ENCODE measurements around the gene MAML2.

The MAML2 gene

DNA sequence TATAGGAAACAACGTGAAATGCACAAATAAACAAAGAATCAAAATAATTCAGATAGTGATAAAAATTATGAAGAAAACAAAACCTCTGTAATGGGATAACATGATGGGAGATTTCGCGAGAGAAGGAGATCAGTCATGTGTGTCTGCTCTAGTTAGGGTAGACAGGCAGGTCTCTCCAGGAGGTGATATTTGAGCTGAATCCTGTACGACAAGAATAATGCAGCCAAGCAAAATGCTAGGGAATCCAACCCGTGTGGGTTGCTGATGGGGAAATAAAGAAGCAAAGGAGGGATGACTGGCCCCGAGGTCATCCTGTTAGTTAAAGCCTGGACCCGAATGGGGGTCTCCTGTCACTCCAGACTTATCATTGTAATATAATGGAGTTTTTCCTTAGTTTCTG lies 16.0 kb downstream of the MAML2 start:
- Histone ChIP-seq H3K4me3 (replicated peaks; ENCODE audit: insufficient read depth, low read length) (no peak overlapping the region), H3K27ac (replicated peaks) (no peak overlapping the region), H3K27me3 (ENCODE audit: insufficient read depth, poor library complexity, severe bottlenecking) (no peaks in the 10 kb centered on the region)
- TF ChIP-seq GABPA (IDR thresholded peaks at IDR 0.05; ENCODE audit: low read depth) (no peak), POLR2AphosphoS5 (IDR thresholded peaks at IDR 0.05; ENCODE audit: low read depth) (no peak), SPI1 (IDR thresholded peaks at IDR 0.05; ENCODE audit: borderline replicate concordance, low read depth) (no peak)
- TF ChIP-seq, protein P1, sequence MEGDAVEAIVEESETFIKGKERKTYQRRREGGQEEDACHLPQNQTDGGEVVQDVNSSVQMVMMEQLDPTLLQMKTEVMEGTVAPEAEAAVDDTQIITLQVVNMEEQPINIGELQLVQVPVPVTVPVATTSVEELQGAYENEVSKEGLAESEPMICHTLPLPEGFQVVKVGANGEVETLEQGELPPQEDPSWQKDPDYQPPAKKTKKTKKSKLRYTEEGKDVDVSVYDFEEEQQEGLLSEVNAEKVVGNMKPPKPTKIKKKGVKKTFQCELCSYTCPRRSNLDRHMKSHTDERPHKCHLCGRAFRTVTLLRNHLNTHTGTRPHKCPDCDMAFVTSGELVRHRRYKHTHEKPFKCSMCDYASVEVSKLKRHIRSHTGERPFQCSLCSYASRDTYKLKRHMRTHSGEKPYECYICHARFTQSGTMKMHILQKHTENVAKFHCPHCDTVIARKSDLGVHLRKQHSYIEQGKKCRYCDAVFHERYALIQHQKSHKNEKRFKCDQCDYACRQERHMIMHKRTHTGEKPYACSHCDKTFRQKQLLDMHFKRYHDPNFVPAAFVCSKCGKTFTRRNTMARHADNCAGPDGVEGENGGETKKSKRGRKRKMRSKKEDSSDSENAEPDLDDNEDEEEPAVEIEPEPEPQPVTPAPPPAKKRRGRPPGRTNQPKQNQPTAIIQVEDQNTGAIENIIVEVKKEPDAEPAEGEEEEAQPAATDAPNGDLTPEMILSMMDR (IDR thresholded peaks at IDR 0.05; ENCODE audit: insufficient read depth, low read length) = no peak
- TF ChIP-seq, protein P2, sequence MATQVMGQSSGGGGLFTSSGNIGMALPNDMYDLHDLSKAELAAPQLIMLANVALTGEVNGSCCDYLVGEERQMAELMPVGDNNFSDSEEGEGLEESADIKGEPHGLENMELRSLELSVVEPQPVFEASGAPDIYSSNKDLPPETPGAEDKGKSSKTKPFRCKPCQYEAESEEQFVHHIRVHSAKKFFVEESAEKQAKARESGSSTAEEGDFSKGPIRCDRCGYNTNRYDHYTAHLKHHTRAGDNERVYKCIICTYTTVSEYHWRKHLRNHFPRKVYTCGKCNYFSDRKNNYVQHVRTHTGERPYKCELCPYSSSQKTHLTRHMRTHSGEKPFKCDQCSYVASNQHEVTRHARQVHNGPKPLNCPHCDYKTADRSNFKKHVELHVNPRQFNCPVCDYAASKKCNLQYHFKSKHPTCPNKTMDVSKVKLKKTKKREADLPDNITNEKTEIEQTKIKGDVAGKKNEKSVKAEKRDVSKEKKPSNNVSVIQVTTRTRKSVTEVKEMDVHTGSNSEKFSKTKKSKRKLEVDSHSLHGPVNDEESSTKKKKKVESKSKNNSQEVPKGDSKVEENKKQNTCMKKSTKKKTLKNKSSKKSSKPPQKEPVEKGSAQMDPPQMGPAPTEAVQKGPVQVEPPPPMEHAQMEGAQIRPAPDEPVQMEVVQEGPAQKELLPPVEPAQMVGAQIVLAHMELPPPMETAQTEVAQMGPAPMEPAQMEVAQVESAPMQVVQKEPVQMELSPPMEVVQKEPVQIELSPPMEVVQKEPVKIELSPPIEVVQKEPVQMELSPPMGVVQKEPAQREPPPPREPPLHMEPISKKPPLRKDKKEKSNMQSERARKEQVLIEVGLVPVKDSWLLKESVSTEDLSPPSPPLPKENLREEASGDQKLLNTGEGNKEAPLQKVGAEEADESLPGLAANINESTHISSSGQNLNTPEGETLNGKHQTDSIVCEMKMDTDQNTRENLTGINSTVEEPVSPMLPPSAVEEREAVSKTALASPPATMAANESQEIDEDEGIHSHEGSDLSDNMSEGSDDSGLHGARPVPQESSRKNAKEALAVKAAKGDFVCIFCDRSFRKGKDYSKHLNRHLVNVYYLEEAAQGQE (IDR thresholded peaks at IDR 0.05; ENCODE audit: insufficient replicate concordance, low read depth) = no peak
- no peak for DNase-seq (ENCODE audit: low read depth in 1 of 2, low spot score in 1 of 2)

DNA sequence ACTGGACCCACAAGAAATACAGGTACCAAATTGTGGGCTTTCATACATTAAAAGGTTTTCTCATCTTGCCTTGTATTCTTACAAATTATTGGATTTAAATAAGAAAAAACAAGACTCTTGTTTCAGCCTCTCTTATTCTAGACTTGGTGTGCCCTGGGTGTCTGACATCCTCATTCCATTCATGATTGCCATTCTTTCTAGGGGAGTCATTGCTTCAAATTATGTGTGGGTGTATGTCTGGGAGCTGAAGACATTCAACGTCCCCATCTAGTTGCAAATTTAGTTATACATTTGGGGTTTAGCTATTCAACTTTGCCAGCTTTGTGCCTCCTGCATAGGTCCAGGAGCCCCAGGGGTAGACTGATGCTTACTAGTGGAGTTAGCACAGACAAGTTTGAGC lies 18.1 kb downstream of the MAML2 start:
- TF ChIP-seq, protein P1 (IDR thresholded peaks at IDR 0.05; ENCODE audit: insufficient read depth, low read length) = no peak
- TF ChIP-seq, protein P2 (IDR thresholded peaks at IDR 0.05; ENCODE audit: insufficient replicate concordance, low read depth) = no peak
- no peak for TF ChIP-seq GABPA (IDR thresholded peaks at IDR 0.05; ENCODE audit: low read depth)
- TF ChIP-seq POLR2AphosphoS5 (IDR thresholded peaks at IDR 0.05; ENCODE audit: low read depth) = no peak
- TF ChIP-seq SPI1 (IDR thresholded peaks at IDR 0.05; ENCODE audit: borderline replicate concordance, low read depth) = no peak
- Histone ChIP-seq H3K27ac (replicated peaks) (no peak overlapping the region), H3K4me3 (replicated peaks; ENCODE audit: insufficient read depth, low read length) (no peak overlapping the region), H3K27me3 (ENCODE audit: insufficient read depth, poor library complexity, severe bottlenecking) (no peaks in the 10 kb centered on the region)
- no peak for DNase-seq (ENCODE audit: low read depth in 1 of 2, low spot score in 1 of 2)

DNA sequence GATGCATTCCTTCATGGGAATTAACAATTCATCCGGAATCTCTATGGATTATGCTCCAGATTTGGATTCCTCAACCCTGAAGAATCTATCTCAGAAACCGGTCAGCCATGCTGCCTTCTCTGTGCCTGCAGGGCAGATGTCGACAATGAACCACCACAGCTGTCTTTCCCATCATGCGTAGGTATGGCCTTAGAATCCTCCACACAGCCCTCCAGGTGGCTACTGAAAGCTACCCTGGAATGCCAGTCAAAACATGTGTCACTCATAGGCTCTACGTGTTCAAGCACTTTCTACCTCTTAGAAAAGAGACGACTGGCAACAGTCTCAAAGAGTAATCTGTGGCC lies 19.4 kb downstream of the MAML2 start:
- no peaks in the 10 kb centered on the region for H3K27me3 ChIP-seq (ENCODE audit: insufficient read depth, poor library complexity, severe bottlenecking)
- TF ChIP-seq SPI1 (IDR thresholded peaks at IDR 0.05; ENCODE audit: borderline replicate concordance, low read depth) = no peak
- no peak for TF ChIP-seq POLR2AphosphoS5 (IDR thresholded peaks at IDR 0.05; ENCODE audit: low read depth)
- TF ChIP-seq, protein P2 (IDR thresholded peaks at IDR 0.05; ENCODE audit: insufficient replicate concordance, low read depth) = no peak
- TF ChIP-seq GABPA (IDR thresholded peaks at IDR 0.05; ENCODE audit: low read depth) = no peak
- TF ChIP-seq, protein P1 (IDR thresholded peaks at IDR 0.05; ENCODE audit: insufficient read depth, low read length) = no peak
- no peak for DNase-seq (ENCODE audit: low read depth in 1 of 2, low spot score in 1 of 2)
- no peak overlapping the region for H3K4me3 ChIP-seq (replicated peaks; ENCODE audit: insufficient read depth, low read length)
- no peak overlapping the region for H3K27ac ChIP-seq (replicated peaks)

All from HL-60 (cell line).